GM18519 (cell line): ENCODE measurements around the gene MOSMO.
"Not testable (repeated sequence)": the region's sequence is repeated elsewhere in the genome, so short reads cannot be mapped to it uniquely, and the experiment has no call there.

ENCODE experiments used
- ATAC-seq: cut with Tn5 transposase; IDR thresholded peaks from one replicate; pipeline ENCODE4 v1.9.1; 2021; ENCODE audit warnings: mild to moderate bottlenecking, moderate library complexity; ENCODE audit not compliant: unreplicated experiment, low FRiP score

MOSMO gene

DNA sequence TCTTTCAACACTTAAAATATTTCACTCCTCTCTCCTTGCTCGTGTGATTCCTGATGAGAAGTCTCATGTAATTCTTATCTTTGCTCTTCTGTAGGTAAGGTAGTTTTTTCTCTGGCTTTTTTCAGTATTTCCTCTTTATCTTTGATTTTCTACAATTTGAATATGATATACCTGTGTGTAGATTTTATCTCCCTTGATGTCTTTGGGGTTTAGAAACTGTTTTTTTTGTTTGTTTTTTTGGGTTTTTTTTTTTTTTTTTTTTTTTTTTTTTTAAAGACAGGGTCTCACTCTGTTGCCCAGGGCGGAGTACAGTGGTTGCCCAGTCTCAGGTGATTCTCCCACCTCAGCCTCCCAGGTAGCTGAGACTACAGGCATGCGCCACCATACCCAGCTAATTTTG lies 26.6 kb downstream of the MOSMO start:
- no peak for ATAC-seq

DNA sequence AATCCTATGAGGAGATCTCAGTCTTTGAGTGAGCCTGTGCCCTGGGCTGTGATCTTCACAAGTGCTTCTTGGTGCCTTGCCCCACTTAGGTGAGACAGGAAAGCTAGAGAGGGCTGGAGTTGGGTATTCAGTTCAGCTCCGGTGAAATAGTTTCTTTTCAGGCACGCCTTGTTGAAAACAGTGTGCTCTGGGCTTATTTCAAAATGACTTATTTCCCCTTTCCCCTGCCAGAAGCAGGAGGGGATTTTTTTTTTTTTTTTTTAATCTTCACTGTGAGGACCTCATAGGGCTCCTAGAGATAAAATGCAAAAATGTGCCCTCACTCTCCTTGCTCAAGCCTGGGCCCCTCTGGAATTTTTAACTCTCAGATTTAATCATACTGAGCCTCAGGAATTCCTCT lies 27.2 kb downstream of the MOSMO start:
- no peak for ATAC-seq

- not testable (repeated sequence) for ATAC-seq
These were observed 36.0 kb downstream of the MOSMO start for GRCh38 chr16:22043882-22044281.

DNA sequence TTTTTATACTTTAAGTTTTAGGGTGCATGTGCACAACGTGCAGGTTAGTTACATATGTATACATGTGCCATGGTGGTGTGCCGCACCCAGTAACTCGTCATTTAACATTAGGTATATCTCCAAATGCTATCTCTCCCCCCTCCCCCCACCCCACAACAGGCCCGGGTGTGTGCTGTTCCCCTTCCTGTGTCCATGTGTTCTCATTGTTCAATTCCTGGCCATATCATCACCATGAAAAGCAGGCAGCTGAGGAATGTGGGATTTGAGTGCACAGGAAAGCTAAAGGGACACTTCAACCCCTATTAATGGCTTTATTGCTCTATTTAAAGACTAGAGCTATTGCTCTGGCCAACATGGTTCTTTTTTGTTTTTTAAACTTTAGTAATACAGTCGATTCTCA lies 38.0 kb downstream of the MOSMO start:
- not testable (repeated sequence) for ATAC-seq

DNA sequence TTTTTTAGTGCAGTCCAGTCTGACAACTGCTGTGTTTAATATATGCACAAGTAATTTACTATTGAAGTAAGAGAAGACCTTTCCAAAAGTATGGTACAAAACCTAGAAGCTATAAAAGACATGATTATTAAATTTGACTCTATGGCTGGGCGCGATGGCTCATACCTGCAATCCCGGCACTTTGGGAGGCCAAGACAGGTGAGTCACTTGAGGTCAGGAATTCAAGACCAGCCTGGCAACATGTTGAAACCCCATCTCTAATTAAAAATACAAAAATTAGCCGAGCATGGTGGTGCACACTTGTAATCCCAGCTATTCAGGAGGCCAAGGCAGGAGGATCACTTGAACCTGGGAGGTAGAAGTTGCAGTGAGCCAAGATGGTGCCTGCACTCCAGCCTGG lies 43.1 kb downstream of the MOSMO start:
- no peak for ATAC-seq

- ATAC-seq = no peak
These were observed 45.1 kb downstream of the MOSMO start for GRCh38 chr16:22052980-22053379.

DNA sequence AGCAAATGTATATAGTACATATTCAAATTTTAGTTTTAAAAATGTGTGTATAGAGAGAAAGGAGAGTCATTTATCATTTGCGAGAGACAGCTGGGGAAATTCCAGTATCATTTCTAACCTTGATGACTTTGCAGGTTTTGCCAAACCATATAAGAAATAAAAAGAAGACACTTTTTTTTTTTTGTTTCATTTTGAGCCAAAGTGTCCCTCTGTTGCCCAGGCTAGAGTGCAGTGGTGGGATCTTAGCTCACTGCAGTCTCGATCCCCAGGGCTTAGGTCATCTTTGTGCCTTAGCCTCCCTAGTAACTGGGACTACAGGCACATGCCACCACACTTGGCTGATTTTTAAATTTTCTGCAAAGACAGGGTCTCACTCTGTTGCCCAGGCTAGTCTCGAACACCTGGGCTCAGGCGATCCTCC lies 46.0 kb downstream of the MOSMO start:
- ATAC-seq = no peak

GRCh38 chr16:22054847-22055590 lies 47.1 kb downstream of the MOSMO start:
- no peak for ATAC-seq

GRCh38 chr16:22055881-22056280 lies 48.0 kb downstream of the MOSMO start:
- ATAC-seq = no peak

DNA sequence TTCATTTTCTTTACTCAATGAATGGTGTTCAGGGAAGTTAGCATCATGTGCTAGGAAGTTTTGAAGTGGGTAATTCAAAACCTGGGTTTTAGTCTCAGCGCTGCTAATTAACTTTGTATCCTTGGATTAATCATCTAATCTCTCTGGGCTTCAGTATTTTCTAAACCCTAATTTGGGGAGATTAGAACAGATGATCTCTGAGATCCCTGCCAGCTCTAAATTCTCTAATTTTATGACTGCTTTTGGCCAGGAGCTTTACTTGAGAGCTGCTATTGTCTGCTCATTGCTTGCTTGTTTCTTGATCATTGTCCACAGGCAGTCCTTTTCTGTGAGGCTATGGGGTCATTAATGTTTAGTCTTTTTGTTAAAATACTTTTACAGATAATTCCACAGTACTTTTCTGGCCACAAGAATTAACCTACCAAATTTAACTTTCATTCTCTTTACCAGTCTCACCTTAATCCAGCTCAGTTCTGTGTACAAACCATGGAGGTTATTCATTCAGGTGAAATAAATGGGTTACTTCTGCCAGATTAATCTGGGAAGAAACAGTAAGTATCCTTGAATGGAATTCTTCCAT lies 56.1 kb downstream of the MOSMO start:
- no peak for ATAC-seq

DNA sequence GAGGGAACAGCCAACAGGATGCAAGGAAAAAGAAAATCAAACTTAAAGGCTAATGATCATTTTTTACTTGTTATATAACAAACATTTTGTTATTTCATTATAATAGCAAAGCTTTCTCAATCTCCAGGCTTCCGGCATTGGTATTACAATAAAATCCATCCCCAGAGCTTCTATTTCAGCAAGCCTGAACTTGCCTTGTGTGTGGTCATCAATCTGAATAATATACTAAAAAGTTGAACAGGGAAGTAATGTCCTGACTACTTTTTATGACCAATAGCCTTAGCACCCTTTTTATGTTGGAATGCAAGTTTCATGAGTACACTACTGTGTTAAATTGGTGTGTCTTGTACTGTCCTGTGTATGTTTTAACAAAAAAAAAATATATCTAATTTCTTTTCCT lies 57.3 kb downstream of the MOSMO start:
- ATAC-seq = no peak

DNA sequence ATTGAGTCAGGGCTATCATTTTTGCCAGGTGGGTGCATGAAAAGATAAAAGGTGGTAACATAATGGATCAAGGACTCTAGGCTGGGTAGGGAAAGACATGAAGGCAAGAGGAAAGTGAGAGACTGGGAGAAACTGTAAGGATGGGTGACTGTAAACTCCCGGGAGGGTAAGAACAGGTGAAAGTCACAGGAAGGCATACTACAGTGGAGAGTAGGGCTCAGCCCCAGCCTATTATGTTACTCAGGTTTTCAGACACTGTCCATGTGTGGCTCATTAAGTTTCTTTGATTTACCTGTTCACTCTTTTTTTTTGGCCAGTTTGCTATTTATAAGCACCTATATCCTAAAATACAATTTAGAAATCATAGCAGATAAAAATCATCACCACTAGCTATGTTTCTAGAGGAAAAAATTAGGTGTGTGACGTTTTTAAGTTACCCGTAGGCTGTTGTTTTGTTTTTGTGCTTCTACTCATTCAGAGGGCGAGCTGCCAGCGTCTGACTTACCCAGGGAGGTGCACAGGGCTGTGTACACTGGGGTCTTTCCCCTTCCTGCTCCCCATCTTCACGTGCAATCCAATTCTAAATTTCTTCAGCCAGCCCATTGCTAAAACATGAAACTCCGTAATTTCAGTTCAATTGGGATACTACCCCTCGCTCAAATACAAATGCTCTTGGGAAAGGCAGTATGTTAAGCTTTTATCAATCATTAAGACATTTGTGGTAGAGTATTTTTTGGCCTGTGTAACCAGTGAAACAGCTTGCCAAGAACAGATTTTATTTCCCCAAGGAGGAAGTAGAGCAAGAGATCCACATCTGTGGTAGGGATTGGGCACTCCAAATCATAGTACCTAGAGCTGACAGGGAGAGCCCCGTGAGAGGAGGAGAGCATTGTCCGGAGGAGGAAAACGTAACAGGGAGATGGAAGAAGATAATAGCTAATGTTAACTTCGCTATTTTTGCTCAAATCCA lies 62.7 kb downstream of the MOSMO start:
- no peak for ATAC-seq

DNA sequence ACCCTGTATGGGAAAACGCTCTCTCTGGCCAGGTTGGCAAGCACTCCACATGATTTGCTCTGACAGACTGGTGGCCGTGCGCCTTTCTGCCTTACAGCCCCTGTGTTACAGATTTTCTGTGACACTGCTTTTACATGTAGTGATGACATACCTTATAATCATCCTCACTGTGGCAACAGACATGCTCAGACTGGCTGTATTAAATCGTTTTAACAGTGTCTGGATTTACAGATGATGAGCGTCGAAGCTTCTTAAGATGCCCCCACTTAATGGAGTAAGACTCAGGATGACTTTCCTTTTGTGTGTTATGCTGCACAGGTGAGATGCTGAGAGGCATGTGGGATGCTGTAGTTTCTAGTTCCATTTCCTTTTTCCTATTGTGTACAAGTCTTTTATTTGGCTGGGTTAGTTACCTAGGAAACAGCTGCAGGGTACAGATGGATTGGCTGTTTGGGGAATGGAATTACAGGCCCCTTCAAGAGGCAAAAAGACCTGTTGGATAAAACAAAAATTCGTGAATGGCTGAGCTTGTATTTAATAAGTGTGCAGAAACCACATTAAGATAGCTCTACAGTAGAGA lies 63.5 kb downstream of the MOSMO start:
- no peak for ATAC-seq

GRCh38 chr16:22073350-22073749 lies 65.4 kb downstream of the MOSMO start:
- ATAC-seq = no peak

- ATAC-seq = no peak
These were observed 67.3 kb downstream of the MOSMO start for GRCh38 chr16:22075043-22075757.

- ATAC-seq = no peak
These were observed 67.9 kb downstream of the MOSMO start for GRCh38 chr16:22075776-22076175.

- no peak for ATAC-seq
These were observed 69.9 kb downstream of the MOSMO start for GRCh38 chr16:22077700-22078313.

DNA sequence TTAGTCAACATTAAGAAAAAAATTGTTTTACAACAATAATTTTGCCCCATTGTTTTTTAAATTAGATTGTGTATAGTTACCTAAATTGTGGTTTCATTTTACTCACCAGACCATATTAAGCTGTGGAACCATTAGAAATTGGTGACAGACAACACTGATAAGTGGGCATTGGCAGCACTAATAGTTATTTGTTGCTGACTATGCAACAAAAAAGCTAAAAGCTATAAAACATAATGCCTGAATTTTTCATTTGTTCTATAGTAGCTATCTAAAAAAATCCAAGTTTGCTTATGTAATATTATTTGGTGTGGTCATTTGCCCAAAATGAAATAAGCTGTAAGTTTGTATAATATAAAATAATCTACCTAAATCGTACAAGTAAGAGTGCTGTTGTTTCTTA lies 70.7 kb downstream of the MOSMO start:
- no peak for ATAC-seq

DNA sequence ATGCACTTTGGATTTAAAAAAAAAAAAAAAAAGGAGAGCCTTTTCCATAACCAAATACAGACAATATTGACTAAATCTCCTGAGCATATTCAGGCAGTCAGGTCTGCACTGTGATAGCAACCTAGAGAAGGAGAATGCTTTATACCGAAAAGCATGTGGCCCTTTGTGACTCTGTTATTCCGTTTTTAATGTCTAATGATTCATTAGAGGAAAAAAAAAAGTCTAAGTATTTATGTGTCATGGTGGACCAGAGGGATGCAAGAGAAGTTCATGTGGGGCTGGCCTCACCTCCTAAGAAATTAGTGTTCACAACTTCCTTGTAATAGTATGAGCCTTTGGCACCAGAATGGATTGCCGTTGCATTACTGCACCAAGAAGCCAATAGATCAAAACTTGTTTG lies 73.1 kb downstream of the MOSMO start:
- no peak for ATAC-seq

DNA sequence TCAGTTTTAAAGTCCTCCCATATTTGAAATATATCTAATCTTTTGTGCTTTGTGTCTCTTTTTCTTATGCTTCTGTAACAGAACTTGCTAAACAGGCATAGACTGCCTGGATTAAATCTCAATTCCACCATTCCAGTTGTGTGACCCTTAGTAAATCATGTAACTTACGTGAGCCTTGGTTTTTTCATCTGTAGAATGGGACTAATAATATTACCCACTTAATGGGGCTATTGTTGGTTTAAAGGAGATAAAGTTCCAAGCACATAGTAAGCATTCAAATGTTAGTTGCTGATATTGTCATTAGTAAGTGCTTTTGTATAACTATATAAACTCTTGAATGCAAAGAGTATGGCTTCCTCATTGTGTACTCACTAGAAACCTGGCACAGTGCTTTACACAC lies 78.5 kb downstream of the MOSMO start:
- ATAC-seq = no peak
